K562 (cell line): ENCODE data around the gene ITPR2. TPM values are rescaled to one million over a fixed set of nuclear protein-coding genes. Genes with fewer than 3 reads are reported as not detected.

Source experiments
- ATAC-seq: fragments of 200-7000 bp; cut with Tn5 transposase; 3 replicates; pipeline ENCODE4 v1.9.1; 2020; ENCODE audit warnings: moderate library complexity
- BruUV-seq: library from RNA; stranded (reverse); fragments of 400-500 nt; replicated peaks from 2 replicates; lab custom pipeline; 2021; lab: Mats Ljungman, UMichigan
- CTCF ChIA-PET: fragments of 300-600 bp; formaldehyde crosslinking; extraction: SDS; loops from one replicate; lab custom pipeline; 2021; ENCODE audit warnings: low intra/inter-chr PET ratio; lab: Yijun Ruan, JAX
- POLR2A ChIA-PET: fragments of 300-600, 350-650 bp; sonication (Branson Sonifier 250); formaldehyde crosslinking; extraction: SDS; loops from one replicate; lab custom pipeline; 2021; ENCODE audit warnings: antibody characterized with exemption, inconsistent platforms; lab: Yijun Ruan, JAX
- DNase-seq, 4 experiments: peaks; one replicate each; pipeline versions ENCODE4 v3.0.0 to v3.0.0-alpha.2; 2011 to 2018; ENCODE audit warnings: low spot score in 3 of 4, mixed read lengths in 3 of 4; ENCODE audit errors: extremely low read depth in 1 of 4
- FAIRE-seq: peaks from 2 replicates; lab custom pipeline; 2011; peaks lifted over from hg19 to GRCh38; lab: Jason Lieb, UNC
- H2AFZ ChIP-seq: 2 replicates; pipeline ENCODE4 v1.6.0; 2011; ENCODE audit warnings: low read depth, low read length, control low read depth, inconsistent platforms
- H3K27ac ChIP-seq: fragments of 200-600 bp; 3 replicates; pipeline ENCODE4 v1.8.0; 2011; ENCODE audit warnings: low read depth, mild to moderate bottlenecking, control low read depth, inconsistent platforms, low read length, moderate library complexity, mixed read lengths; ENCODE audit errors: extremely low read depth
- H3K27me3 ChIP-seq, 2 experiments: fragments of 300-600 bp in 1 of 2; 2 replicates in 1 of 2; 3 replicates in 1 of 2; pipeline versions ENCODE4 v1.6.0 to v1.8.0; 2011; ENCODE audit warnings: inconsistent platforms in 2 of 2, low read length in 2 of 2, mild to moderate bottlenecking in 1 of 2, mixed read lengths in 1 of 2, moderate library complexity in 1 of 2; ENCODE audit not compliant: control insufficient read depth in 2 of 2, insufficient read depth in 2 of 2
- H3K36me3 ChIP-seq: fragments of 300-600 bp; 3 replicates; pipeline ENCODE4 v1.8.0; 2011; ENCODE audit warnings: mild to moderate bottlenecking, low read length, inconsistent platforms; ENCODE audit not compliant: control insufficient read depth, insufficient read depth
- H3K4me1 ChIP-seq, 2 experiments: fragments of 200-600 bp in 1 of 2; replicated peaks in 1 of 2; 2 replicates in 1 of 2; 3 replicates in 1 of 2; pipeline versions ENCODE4 v1.5.1 to v1.8.0; 2011; ENCODE audit warnings: inconsistent platforms in 2 of 2, low read length in 2 of 2, mild to moderate bottlenecking in 1 of 2, mixed read lengths in 1 of 2, moderate library complexity in 1 of 2; ENCODE audit not compliant: control insufficient read depth in 2 of 2, insufficient read depth in 2 of 2
- H3K4me2 ChIP-seq: 2 replicates; pipeline ENCODE4 v1.6.1; 2011; ENCODE audit warnings: low read length, control low read depth, inconsistent platforms, mixed read lengths; ENCODE audit not compliant: insufficient read depth
- H3K4me3 ChIP-seq: fragments of 200-600 bp; sonication (generic), shearing (Covaris generic); 2 replicates; pipeline ENCODE4 v1.5.1; 2016; ENCODE audit warnings: control low read depth, inconsistent platforms
- H3K79me2 ChIP-seq: fragments of 200-600 bp; 3 replicates; pipeline ENCODE4 v1.8.0; 2011; ENCODE audit warnings: low read length, inconsistent platforms; ENCODE audit not compliant: control insufficient read depth, insufficient read depth
- H3K9ac ChIP-seq, 2 experiments: 2 replicates each; pipeline versions ENCODE4 v1.6.0 to v1.6.1; 2011; ENCODE audit warnings: low read depth in 2 of 2, low read length in 2 of 2, control low read depth in 1 of 2, inconsistent platforms in 1 of 2, mild to moderate bottlenecking in 1 of 2, mixed read lengths in 1 of 2; ENCODE audit not compliant: insufficient read depth in 1 of 2
- H3K9me1 ChIP-seq: one replicate; pipeline ENCODE4 v1.6.0; 2011; ENCODE audit warnings: inconsistent platforms, mild to moderate bottlenecking, low read length, moderate library complexity; ENCODE audit not compliant: control insufficient read depth, insufficient read depth
- H3K9me3 ChIP-seq: replicated peaks from 2 replicates; pipeline ENCODE4 v1.5.1; 2011; ENCODE audit warnings: low read depth, low read length, inconsistent platforms; ENCODE audit not compliant: control insufficient read depth, insufficient read depth
- H4K20me1 ChIP-seq: replicated peaks from 2 replicates; pipeline ENCODE4 v1.6.1; 2011; ENCODE audit warnings: low read length, inconsistent platforms, mixed read lengths; ENCODE audit not compliant: control insufficient read depth, insufficient read depth
- CAMTA2 ChIP-seq: fragments of 250-450 bp; sonication (Bioruptor Pico); conservative IDR thresholded peaks from 2 replicates; pipeline ENCODE4 v1.5.1; 2022
- CBX5 ChIP-seq: IDR thresholded peaks from 2 replicates; pipeline ENCODE4 v1.6.1; 2014; ENCODE audit warnings: low read depth, borderline replicate concordance
- CXXC5 ChIP-seq: fragments of 250-450 bp; sonication (Bioruptor Pico); IDR thresholded peaks from 2 replicates; pipeline ENCODE4 v1.8.0; 2022; ENCODE audit warnings: inconsistent platforms, mild to moderate bottlenecking, moderate library complexity
- POLR2A ChIP-seq: fragments of 450-650 bp; conservative IDR thresholded peaks from 2 replicates; pipeline ENCODE4 v1.6.1; 2016
- PYGO2 ChIP-seq: fragments of 450-650 bp; IDR thresholded peaks from 2 replicates; pipeline ENCODE4 v1.6.1; 2016; ENCODE audit warnings: mild to moderate bottlenecking, missing genetic modification characterization, moderate library complexity, missing compliant biosample characterization
- SMARCB1 ChIP-seq: IDR thresholded peaks from 2 replicates; pipeline ENCODE4 v1.6.1; 2011; ENCODE audit warnings: improper control_type of control experiment, low read depth; ENCODE audit not compliant: insufficient read length
- ZNF436 ChIP-seq: fragments of 250-450, 450-650 bp; sonication (Bioruptor Pico); formaldehyde crosslinking; IDR thresholded peaks from 2 replicates; pipeline ENCODE4 v1.7.0; 2020; ENCODE audit warnings: mild to moderate bottlenecking
- ZNF778 ChIP-seq: fragments of 450-650 bp; formaldehyde crosslinking; IDR thresholded peaks from 2 replicates; pipeline ENCODE4 v1.4.0; 2020; ENCODE audit warnings: mild to moderate bottlenecking, moderate library complexity
- WGBS: fragments of 100-300 bp; shearing (Covaris generic); methylation state at CpG from one replicate; pipeline ENCODE4 v1.1.6; 2016; ENCODE audit warnings: low coverage, mixed read lengths; ENCODE audit not compliant: insufficient coverage; ENCODE audit errors: missing lambda C conversion rate; 5-methylcytosine and 5-hydroxymethylcytosine counted together
- in situ Hi-C: fragments of 300-500 bp; cut with MboI; formaldehyde crosslinking; loops from 4 replicates; pipeline ENCODE4 v1.15.0; 2018; ENCODE audit warnings: inconsistent platforms, mixed read lengths
- intact Hi-C: fragments of 100-400 bp; cut with micrococcal nuclease; formaldehyde crosslinking; loops from 2 replicates; pipeline ENCODE4 v1.14.2; 2022
- polyA plus RNA-seq, 8 experiments: library from polyadenylated mRNA; depleted of rRNA in 4 of 8; stranded (reverse) in 5 of 8; unstranded in 3 of 8; fragments of >200 nt; fragmentation: Nextera tagmentation in 2 of 8; fragmentation: Illumina TruSeq in 1 of 8; extraction: Ambion mirVana in 2 of 8; extraction: Trizol in 1 of 8; gene quantifications; 2 replicates each; pipeline versions ENCODE4 v1.2.1 to v1.2.3, GENCODE V29; 2011 to 2014; ENCODE audit warnings: inconsistent platforms in 1 of 8, missing spikeins in 1 of 8
- total RNA-seq, 7 experiments: library from RNA; depleted of rRNA in 6 of 7; stranded (reverse); fragments of >200 nt in 6 of 7; fragmentation: Illumina TruSeq in 2 of 7; extraction: Trizol in 2 of 7; gene quantifications; 2 replicates each; pipeline versions ENCODE4 v1.2.1 to v1.2.3, GENCODE V29; 2011 to 2021; ENCODE audit warnings: low replicate concordance in 1 of 7
- TF ChIP-seq, protein P1 (sequence below), 2 experiments: fragments of 150-350 bp in 1 of 2; IDR thresholded peaks; 2 replicates each; pipeline ENCODE4 v1.6.1; 2012 to 2016; ENCODE audit warnings: low read depth in 2 of 2, low read length in 2 of 2, mild to moderate bottlenecking in 1 of 2, moderate library complexity in 1 of 2
- TF ChIP-seq, protein P2 (sequence below): sonication (generic); formaldehyde crosslinking; IDR thresholded peaks from 2 replicates; pipeline ENCODE4 v1.8.1; 2023; ENCODE audit warnings: mild to moderate bottlenecking, missing genetic modification reagents
- TF ChIP-seq, protein P3 (sequence below): fragments of 450-650 bp; conservative IDR thresholded peaks from 2 replicates; pipeline ENCODE4 v1.6.1; 2016; ENCODE audit warnings: missing genetic modification characterization, low read depth, mild to moderate bottlenecking, control low read depth, missing compliant biosample characterization
- TF ChIP-seq, protein P4 (sequence below), 3 experiments: IDR thresholded peaks in 2 of 3; conservative IDR thresholded peaks in 1 of 3; 2 replicates each; pipeline ENCODE4 v1.5.1; 2011 to 2012; ENCODE audit warnings: low read length in 3 of 3, mild to moderate bottlenecking in 3 of 3, control low read depth in 2 of 3, improper control_type of control experiment in 1 of 3, inconsistent platforms in 1 of 3, low read depth in 1 of 3, mixed read lengths in 1 of 3, moderate library complexity in 1 of 3; ENCODE audit not compliant: insufficient read depth in 2 of 3

Gene ITPR2
- total and polyA plus RNA-seq, 9 of the 15 experiments (the other 6 are each of a cell fraction or from before 2014, with no cell fraction given): 0.21 to 3.3 (median 0.95) TPM

DNA sequence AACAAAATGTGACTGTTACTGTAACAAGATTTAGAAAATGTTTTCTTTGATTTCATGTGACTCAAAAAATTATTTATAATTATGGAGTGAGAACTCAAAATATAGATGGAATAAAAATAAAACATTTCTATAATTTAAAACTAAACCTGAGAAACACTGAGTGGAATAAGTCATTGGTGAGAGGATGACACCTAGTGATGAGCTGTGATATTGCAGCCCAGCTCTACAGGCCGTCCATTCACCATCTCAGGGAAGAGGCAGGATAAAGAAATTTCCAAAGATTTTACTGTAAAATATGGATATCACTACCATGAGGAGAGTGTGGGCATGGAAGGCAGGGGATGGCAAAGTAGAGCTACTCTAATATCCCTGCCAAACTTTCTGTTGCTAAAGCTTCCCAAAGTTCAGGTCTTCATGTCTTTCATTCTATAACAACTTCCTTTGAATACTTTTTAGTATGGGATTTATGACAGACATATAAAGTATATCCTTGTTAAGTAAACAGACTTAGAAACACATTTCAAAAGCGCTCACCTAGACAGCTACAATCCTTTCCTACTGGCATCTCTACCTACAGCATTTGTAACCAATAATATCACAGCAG is 308.0 kb downstream of the ITPR2 start:
- whole genome bisulfite sequencing: 0% methylated on average over 2 of the region's 2 CpGs
- H3K9ac ChIP-seq: no peak overlapping the region
- DNase-seq (peak; percentile 9 to 31 (median 28)), ATAC-seq (no peak), FAIRE-seq (no peak)
- no peak overlapping the region for H3K27ac ChIP-seq
- no peaks in the 10 kb centered on the region for H4K20me1 ChIP-seq
- intact Hi-C loops: loop anchor here (10.0 kb wide), 1 partner anchor 430 kb away; no protein-coding TSS in a partner anchor
- H3K9me1 ChIP-seq: no peaks in the 10 kb centered on the region
- H3K4me1 ChIP-seq: no peaks in the 10 kb centered on the region
- no peak overlapping the region for H3K4me2 ChIP-seq
- peaks cover 3% of the 10 kb centered on the region; the same call in 1 of the 2 replicates for H3K9me3 ChIP-seq
- no TSS peak for BruUV-seq
- in situ Hi-C loops: no loop called here
- H3K79me2 ChIP-seq: no peaks in the 10 kb centered on the region
- no peak overlapping the region for H3K4me3 ChIP-seq
- H3K27me3 ChIP-seq: no peaks in the 10 kb centered on the region
- CTCF ChIA-PET: interaction anchor here (0.5 to 1.4 kb wide), 4 partner anchors 429 to 1535 kb away, joined by 3 to 4 read pairs (median 3); no protein-coding TSS in a partner anchor
- POLR2A ChIA-PET: interaction anchor here (0.6 to 0.7 kb wide), 2 partner anchors 26 to 65 kb away, joined by 3 read pairs; no protein-coding TSS in a partner anchor
- H2AFZ ChIP-seq: no peak overlapping the region
- no peaks in the 10 kb centered on the region for H3K36me3 ChIP-seq
- TF ChIP-seq SMARCB1: no peak
- TF ChIP-seq, protein P1, sequence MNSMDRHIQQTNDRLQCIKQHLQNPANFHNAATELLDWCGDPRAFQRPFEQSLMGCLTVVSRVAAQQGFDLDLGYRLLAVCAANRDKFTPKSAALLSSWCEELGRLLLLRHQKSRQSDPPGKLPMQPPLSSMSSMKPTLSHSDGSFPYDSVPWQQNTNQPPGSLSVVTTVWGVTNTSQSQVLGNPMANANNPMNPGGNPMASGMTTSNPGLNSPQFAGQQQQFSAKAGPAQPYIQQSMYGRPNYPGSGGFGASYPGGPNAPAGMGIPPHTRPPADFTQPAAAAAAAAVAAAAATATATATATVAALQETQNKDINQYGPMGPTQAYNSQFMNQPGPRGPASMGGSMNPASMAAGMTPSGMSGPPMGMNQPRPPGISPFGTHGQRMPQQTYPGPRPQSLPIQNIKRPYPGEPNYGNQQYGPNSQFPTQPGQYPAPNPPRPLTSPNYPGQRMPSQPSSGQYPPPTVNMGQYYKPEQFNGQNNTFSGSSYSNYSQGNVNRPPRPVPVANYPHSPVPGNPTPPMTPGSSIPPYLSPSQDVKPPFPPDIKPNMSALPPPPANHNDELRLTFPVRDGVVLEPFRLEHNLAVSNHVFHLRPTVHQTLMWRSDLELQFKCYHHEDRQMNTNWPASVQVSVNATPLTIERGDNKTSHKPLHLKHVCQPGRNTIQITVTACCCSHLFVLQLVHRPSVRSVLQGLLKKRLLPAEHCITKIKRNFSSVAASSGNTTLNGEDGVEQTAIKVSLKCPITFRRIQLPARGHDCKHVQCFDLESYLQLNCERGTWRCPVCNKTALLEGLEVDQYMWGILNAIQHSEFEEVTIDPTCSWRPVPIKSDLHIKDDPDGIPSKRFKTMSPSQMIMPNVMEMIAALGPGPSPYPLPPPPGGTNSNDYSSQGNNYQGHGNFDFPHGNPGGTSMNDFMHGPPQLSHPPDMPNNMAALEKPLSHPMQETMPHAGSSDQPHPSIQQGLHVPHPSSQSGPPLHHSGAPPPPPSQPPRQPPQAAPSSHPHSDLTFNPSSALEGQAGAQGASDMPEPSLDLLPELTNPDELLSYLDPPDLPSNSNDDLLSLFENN (IDR thresholded peaks at IDR 0.05; ENCODE audit: low read depth in 2 of 2, low read length in 2 of 2): no peak
- TF ChIP-seq PYGO2 (tag): no peak
- no peak for TF ChIP-seq CXXC5 (CRISPR knock-in tag)
- no peak for TF ChIP-seq POLR2A
- TF ChIP-seq, protein P2, sequence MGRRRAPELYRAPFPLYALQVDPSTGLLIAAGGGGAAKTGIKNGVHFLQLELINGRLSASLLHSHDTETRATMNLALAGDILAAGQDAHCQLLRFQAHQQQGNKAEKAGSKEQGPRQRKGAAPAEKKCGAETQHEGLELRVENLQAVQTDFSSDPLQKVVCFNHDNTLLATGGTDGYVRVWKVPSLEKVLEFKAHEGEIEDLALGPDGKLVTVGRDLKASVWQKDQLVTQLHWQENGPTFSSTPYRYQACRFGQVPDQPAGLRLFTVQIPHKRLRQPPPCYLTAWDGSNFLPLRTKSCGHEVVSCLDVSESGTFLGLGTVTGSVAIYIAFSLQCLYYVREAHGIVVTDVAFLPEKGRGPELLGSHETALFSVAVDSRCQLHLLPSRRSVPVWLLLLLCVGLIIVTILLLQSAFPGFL (CRISPR knock-in tag): no peak
- TF ChIP-seq, protein P3, sequence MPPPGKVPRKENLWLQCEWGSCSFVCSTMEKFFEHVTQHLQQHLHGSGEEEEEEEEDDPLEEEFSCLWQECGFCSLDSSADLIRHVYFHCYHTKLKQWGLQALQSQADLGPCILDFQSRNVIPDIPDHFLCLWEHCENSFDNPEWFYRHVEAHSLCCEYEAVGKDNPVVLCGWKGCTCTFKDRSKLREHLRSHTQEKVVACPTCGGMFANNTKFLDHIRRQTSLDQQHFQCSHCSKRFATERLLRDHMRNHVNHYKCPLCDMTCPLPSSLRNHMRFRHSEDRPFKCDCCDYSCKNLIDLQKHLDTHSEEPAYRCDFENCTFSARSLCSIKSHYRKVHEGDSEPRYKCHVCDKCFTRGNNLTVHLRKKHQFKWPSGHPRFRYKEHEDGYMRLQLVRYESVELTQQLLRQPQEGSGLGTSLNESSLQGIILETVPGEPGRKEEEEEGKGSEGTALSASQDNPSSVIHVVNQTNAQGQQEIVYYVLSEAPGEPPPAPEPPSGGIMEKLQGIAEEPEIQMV (tag): no peak
- no peak for TF ChIP-seq ZNF778 (CRISPR knock-in tag)
- TF ChIP-seq CBX5: 0 out of 2 replicates have a peak, but pooled peaks have one; percentile 64
- no peak for TF ChIP-seq CAMTA2 (CRISPR knock-in tag)
- no peak for TF ChIP-seq ZNF436
- TF ChIP-seq, protein P4, sequence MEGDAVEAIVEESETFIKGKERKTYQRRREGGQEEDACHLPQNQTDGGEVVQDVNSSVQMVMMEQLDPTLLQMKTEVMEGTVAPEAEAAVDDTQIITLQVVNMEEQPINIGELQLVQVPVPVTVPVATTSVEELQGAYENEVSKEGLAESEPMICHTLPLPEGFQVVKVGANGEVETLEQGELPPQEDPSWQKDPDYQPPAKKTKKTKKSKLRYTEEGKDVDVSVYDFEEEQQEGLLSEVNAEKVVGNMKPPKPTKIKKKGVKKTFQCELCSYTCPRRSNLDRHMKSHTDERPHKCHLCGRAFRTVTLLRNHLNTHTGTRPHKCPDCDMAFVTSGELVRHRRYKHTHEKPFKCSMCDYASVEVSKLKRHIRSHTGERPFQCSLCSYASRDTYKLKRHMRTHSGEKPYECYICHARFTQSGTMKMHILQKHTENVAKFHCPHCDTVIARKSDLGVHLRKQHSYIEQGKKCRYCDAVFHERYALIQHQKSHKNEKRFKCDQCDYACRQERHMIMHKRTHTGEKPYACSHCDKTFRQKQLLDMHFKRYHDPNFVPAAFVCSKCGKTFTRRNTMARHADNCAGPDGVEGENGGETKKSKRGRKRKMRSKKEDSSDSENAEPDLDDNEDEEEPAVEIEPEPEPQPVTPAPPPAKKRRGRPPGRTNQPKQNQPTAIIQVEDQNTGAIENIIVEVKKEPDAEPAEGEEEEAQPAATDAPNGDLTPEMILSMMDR (IDR thresholded peaks at IDR 0.05 in 2 of 3, conservative IDR thresholded peaks at IDR 0.05 in 1 of 3; ENCODE audit: insufficient read depth in 2 of 3, low read depth in 1 of 3, low read length in 3 of 3): peak; percentile 39 to 65 (median 63); a peak in 5 of 6 replicates
